Germinal center (tissue), 1 donor: Measurements from ENCODE around the gene HNF1B.
"Not testable (repeated sequence)": the region's sequence is repeated elsewhere in the genome, so short reads cannot be mapped to it uniquely, and the experiment has no call there.

Experiments
- DNase-seq: peaks from one replicate; pipeline ENCODE4 v3.0.0; 2012; ENCODE audit warnings: mixed read lengths, low spot score

HNF1B gene

GRCh38 chr17:37701496-37701898 is 43.4 kb downstream of the HNF1B start:
- peak; percentile 66 for DNase-seq

- no peak for DNase-seq
Measured at GRCh38 chr17:37700881-37701280, 44.0 kb downstream of the HNF1B start.

- DNase-seq, result no peak
Measured at GRCh38 chr17:37699285-37699973, 45.4 kb downstream of the HNF1B start.

DNA sequence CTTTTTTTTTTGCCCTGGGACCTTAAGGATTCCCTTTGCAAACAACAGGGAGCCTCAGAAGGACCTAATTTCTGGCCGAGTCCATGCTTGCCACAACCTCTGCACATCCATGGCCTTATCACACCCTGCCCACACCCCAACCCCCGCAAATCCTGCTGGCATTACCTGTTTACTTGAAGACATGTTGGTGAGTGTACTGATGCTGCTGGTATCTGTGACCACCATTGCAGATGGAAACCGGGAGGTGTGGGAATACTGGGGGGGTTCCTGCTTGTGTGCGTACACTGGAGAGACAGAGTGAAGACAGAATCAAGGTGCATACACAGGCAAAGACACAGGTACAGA is 46.0 kb downstream of the HNF1B start:
- DNase-seq, result no peak

DNA sequence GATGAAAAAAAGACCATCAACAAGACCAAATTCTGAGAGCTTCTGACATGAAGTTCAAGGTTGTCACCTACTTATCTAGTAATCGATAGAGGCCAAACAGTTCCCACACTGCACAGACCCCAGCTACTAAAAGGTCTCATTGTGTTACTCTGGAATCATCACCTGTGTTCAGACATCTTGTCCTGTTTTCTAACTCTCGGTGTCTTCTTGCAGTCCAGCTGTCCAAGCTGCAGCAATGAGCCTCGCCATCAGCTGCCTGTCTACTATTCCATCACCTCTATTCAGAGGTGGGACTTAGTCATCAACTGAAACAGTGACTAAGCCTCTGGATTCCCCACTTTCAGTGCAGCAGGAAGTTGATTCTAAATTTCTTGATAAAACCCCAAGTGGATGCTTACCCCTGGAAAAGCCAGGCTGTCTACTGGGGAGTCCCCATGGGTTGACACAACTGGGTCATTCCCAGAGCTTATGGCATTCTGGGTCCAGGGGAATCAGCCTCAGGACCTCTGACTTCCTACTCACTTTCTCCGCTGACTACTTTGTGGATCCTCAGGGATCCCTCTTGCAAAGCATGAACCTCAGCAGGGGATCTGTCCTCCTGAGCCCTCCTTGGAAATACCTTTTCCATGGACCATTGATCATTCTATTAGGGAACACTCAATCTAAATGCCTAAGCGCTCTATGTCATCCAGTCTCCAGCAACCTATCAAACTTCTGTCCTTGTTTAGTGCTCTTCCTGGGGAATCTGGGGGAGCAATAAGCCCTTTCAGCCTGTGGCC is 46.5 kb downstream of the HNF1B start:
- no peak for DNase-seq

DNA sequence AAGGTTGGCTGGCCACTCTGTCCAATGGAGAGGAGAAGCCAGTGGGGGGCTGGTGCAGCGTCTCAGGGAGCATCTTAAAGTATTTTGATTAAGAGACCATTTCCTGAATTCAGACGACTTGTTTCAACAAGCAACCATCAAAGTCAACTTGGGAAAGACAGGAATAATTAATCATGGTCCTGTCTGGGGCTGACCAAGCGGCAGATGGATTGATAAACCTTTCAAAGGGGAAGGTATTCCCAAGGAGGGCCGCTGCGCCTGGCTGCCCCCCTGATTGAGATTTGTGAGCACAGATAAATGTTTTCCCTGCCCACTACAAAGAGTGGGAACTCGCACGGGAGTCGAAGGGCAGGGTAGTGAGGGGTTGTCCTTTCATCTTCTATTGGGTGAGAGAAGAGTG is 47.5 kb downstream of the HNF1B start:
- no peak for DNase-seq

GRCh38 chr17:37696366-37696765 is 48.5 kb downstream of the HNF1B start:
- DNase-seq, result no peak

- DNase-seq, result no peak
Measured at GRCh38 chr17:37695726-37696125, 49.1 kb downstream of the HNF1B start.

DNA sequence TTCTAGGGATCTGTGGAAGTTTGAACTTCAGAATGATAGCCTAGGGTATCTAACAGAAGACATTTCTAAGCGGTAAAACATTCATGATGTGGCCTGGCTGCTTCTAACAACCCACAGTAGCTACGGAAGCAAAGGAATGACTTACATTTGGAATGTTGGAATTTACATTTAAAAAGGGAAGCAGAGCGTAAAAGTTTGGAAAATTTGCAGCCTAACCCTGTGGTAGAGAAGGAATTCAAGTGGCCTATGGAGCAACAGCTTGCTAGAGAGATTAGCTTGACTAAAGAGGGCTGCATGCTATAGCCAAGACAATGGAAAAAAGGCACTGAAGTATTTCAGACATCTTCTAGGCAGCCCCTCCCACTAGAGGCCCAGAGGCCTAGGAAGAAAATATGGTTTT is 50.1 kb downstream of the HNF1B start:
- no peak for DNase-seq

- no peak for DNase-seq
Measured at GRCh38 chr17:37693328-37693727, 51.5 kb downstream of the HNF1B start.

GRCh38 chr17:37691807-37692206 is 53.1 kb downstream of the HNF1B start:
- no peak for DNase-seq

GRCh38 chr17:37689317-37689716 is 55.5 kb downstream of the HNF1B start:
- DNase-seq, result no peak

GRCh38 chr17:37683454-37683984 is 61.3 kb downstream of the HNF1B start:
- DNase-seq, result no peak

- DNase-seq, result no peak
Measured at GRCh38 chr17:37682007-37682406, 62.9 kb downstream of the HNF1B start.

DNA sequence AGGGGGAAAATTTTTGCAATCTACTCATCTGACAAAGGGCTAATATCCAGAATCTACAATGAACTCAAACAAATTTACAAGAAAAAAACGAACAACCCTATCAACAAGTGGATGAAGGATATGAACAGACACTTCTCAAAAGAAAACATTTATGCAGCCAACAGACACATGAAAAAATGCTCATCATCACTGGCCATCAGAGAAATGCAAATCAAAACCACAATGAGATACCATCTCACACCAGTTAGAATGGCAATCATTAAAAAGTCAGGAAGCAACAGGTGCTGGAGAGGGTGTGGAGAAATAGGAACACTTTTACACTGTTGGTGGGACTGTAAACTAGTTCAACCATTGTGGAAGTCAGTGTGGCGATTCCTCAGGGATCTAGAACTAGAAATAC is 64.9 kb downstream of the HNF1B start:
- not testable (repeated sequence) for DNase-seq

DNA sequence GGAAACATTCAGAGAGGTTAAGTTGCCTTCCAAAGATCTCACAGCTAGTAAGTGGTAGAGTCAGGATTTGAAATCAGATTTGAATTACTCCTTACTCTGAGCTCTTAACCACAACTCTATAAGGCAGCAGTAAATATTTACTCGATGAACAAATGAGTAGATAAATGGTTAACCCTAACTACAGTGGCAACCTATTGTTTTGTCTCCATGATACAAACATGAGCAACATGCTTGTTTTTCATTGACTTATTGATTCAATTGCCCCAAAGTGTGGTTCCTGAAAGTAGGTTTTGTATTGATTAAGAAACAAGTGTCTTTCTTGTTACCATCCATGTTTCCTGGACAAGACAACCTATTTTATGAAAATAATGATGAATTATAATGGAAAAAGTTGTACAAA is 66.8 kb downstream of the HNF1B start:
- DNase-seq, result no peak

DNA sequence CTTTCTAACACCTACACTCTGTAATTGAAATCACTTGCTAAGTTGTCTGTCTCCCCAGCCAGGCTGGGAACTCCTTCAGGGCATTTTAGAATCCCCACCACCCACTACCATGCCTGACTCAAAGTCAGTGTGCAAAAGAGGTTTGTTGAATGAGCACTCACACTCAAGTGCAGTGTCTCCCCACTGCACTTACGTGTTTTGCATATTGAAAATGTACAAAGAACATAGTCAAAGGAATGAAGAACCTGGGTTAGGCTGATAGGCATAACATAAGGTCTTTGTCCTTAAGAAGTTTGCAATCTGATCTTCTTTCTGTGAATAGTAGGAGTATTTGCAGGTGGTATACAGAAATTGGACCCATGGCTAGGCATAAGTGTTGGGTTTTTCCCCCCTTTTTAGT is 67.8 kb downstream of the HNF1B start:
- no peak for DNase-seq

- DNase-seq, result no peak
Measured at GRCh38 chr17:37676115-37676925, 68.5 kb downstream of the HNF1B start.

- no peak for DNase-seq
Measured at GRCh38 chr17:37674511-37674910, 70.3 kb downstream of the HNF1B start.

DNA sequence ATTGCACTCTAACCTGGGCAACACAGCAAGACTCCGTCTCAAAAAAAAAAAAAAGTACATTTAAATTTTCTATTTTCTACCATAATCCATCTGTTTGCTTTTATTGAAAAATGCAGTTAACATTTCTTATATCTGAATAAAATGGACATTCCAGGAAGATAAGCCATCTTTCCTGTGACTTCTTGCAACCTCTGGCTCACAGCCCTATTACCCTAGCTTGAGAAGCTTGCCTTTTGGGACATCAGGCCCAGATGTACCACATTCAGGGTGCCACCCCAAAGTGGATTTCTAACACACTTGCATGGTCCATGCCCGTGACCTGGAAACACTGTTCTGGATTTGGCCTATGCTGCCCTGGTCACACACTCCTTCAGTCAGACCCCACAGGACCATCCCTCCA is 71.5 kb downstream of the HNF1B start:
- no peak for DNase-seq

DNA sequence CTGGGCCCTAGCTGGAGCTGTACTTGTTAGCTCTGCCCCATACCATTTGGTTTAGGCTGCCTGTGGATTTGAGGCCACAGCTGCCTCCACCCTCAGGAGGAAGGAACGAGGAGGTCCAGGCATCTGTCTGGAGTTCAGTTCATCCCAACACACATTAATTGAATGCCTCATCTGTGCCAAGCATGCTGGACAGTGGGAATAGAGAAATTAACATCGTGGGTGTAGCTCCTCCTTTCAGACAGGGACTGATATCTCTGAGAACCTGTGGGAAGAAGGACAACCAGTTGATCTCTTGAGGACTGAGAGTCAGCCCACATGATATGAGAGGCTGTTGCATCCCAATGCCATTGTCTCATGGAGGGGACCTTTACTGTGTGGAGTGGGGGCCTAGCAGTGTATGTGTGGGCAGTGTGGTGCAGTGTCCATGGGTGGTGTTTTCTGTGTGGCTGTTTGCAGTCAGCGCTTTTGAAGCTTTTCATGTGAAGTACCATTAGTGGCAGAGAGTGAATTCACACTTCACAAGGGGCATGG is 72.2 kb downstream of the HNF1B start:
- no peak for DNase-seq

DNA sequence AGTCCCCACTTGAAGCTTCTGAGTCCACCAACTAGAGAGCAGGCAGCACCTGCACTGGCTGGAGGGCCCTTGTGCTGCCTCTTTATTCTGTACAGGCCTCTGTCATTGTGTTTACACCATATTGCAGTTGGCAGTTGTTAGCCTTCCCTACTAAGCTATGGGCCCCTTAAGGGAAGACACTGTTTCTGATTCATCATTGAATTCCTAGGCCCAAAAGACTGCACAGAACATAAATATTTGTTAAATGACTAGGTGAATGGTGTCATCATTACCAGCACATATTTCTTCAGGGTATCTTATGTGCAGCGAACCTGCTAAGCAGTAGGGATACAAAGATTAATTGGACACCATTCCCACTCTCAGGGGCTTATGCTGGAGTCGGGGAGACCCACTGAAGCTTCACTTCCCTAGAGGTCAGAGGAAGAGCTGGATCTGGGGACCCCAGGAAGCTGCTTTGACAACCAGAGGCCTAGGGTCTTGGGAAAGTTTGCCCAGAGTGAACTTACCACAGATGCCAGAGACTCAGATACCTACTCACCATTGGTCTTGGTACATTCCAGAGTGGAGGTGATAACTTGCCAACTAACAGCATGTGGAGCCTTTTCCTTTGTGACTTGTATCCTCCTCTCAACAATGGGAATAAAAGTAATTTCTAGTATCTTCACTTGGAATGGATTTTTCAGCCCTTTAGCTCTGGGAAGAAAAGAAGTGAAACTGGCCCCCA is 72.9 kb downstream of the HNF1B start:
- DNase-seq, result no peak
